Measurements from ENCODE around the gene VRK2. TPM values are rescaled to one million over a fixed set of nuclear protein-coding genes. Genes with fewer than 3 reads are reported as not detected.

Gene VRK2
- total RNA-seq, 1 experiment from 2014 or later = 39.6 TPM

DNA sequence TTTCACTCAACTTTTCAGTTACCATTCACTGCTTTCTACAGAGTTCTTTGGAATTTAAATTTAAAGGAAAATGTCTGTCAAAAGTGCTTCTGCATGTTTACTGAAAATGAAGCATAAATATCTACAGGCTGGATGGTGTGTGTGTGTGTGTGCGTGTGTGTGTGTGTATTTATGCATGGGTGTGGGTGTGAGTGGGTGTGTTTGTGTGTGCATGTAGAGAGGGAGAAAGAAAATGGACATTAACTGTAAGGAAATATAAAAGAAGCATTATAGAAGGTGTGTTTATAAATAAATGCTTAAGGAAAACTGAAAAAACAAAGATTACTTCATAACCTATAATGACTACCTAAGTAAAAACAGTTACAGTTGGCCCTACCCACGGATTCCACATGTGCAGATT is 151.3 kb downstream of the VRK2 start:
- TF ChIP-seq POLR2AphosphoS5 (IDR thresholded peaks at IDR 0.05; ENCODE audit: low read depth, low read length) (no peak), SIN3A (IDR thresholded peaks at IDR 0.05; ENCODE audit: borderline replicate concordance, insufficient read depth, low read depth, low read length) (no peak)
- TF ChIP-seq, protein P1, sequence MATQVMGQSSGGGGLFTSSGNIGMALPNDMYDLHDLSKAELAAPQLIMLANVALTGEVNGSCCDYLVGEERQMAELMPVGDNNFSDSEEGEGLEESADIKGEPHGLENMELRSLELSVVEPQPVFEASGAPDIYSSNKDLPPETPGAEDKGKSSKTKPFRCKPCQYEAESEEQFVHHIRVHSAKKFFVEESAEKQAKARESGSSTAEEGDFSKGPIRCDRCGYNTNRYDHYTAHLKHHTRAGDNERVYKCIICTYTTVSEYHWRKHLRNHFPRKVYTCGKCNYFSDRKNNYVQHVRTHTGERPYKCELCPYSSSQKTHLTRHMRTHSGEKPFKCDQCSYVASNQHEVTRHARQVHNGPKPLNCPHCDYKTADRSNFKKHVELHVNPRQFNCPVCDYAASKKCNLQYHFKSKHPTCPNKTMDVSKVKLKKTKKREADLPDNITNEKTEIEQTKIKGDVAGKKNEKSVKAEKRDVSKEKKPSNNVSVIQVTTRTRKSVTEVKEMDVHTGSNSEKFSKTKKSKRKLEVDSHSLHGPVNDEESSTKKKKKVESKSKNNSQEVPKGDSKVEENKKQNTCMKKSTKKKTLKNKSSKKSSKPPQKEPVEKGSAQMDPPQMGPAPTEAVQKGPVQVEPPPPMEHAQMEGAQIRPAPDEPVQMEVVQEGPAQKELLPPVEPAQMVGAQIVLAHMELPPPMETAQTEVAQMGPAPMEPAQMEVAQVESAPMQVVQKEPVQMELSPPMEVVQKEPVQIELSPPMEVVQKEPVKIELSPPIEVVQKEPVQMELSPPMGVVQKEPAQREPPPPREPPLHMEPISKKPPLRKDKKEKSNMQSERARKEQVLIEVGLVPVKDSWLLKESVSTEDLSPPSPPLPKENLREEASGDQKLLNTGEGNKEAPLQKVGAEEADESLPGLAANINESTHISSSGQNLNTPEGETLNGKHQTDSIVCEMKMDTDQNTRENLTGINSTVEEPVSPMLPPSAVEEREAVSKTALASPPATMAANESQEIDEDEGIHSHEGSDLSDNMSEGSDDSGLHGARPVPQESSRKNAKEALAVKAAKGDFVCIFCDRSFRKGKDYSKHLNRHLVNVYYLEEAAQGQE (IDR thresholded peaks at IDR 0.05; ENCODE audit: insufficient read depth in 1 of 2, low read depth in 2 of 2, low read length in 1 of 2) = no peak
- TF ChIP-seq, protein P2, sequence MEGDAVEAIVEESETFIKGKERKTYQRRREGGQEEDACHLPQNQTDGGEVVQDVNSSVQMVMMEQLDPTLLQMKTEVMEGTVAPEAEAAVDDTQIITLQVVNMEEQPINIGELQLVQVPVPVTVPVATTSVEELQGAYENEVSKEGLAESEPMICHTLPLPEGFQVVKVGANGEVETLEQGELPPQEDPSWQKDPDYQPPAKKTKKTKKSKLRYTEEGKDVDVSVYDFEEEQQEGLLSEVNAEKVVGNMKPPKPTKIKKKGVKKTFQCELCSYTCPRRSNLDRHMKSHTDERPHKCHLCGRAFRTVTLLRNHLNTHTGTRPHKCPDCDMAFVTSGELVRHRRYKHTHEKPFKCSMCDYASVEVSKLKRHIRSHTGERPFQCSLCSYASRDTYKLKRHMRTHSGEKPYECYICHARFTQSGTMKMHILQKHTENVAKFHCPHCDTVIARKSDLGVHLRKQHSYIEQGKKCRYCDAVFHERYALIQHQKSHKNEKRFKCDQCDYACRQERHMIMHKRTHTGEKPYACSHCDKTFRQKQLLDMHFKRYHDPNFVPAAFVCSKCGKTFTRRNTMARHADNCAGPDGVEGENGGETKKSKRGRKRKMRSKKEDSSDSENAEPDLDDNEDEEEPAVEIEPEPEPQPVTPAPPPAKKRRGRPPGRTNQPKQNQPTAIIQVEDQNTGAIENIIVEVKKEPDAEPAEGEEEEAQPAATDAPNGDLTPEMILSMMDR (IDR thresholded peaks at IDR 0.05) = no peak
- in situ Hi-C loops (cut with HindIII; ENCODE audit: low pct_unique_long_range_greater_than_20kb, low sequenced_read_pairs) (no loop called here), intact Hi-C loops (cut with micrococcal nuclease; ENCODE audit: unreplicated experiment) (no loop called here)
- ATAC-seq (no peak), DNase-seq (ENCODE audit: low read depth, low spot score) (no peak)
- ChIA-PET CTCF (no interaction called here), POLR2A (no interaction called here)
- BruUV-seq (replicated peaks) = no TSS peak
- Histone ChIP-seq H3K27me3 (ENCODE audit: control insufficient read depth, insufficient read depth, low read length) (no peaks in the 10 kb centered on the region), H3K9me3 (ENCODE audit: control insufficient read depth, insufficient read depth, low read depth, low read length) (no peaks in the 10 kb centered on the region), H3K4me1 (ENCODE audit: control insufficient read depth, insufficient read depth, low read length) (no peaks in the 10 kb centered on the region; the same call in 1 of the 2 replicates), H3K36me3 (ENCODE audit: control insufficient read depth, insufficient read depth, low read length) (peaks cover 5% of the 10 kb centered on the region; the same call in 1 of the 2 replicates), H3K27ac (ENCODE audit: low read length) (no peak overlapping the region), H3K4me3 (ENCODE audit: low read depth in 2 of 2, low read length in 2 of 2) (no peak overlapping the region)

DNA sequence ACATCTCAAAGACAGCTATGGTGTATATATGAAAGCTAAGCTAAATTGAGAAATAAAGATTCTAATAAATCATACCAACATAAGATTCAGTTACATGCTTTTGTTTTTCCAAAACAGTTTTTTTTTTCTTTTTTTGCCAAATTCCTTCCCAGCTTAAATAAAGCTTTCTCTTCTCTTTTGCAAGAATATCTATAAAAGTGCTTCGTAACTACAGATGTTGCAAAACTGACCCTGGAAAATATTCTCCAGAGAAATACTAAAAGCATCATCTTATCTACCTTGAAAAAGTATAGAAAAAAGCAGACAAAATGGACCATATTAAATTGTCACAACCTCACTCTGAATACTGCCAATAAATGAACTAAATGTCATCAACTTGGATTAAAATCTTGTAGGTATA is 155.8 kb downstream of the VRK2 start:
- ChIA-PET CTCF (no interaction called here), POLR2A (no interaction called here)
- Histone ChIP-seq H3K9me3 (ENCODE audit: control insufficient read depth, insufficient read depth, low read depth, low read length) (no peaks in the 10 kb centered on the region), H3K36me3 (ENCODE audit: control insufficient read depth, insufficient read depth, low read length) (peaks cover 6% of the 10 kb centered on the region; the same call in 1 of the 2 replicates), H3K27me3 (ENCODE audit: control insufficient read depth, insufficient read depth, low read length) (no peaks in the 10 kb centered on the region), H3K4me1 (ENCODE audit: control insufficient read depth, insufficient read depth, low read length) (peaks cover 14% of the 10 kb centered on the region), H3K27ac (ENCODE audit: low read length) (no peak overlapping the region), H3K4me3 (ENCODE audit: low read depth in 2 of 2, low read length in 2 of 2) (no peak overlapping the region)
- no peak for DNase-seq (ENCODE audit: low read depth, low spot score)
- no TSS peak for BruUV-seq (replicated peaks)
- in situ Hi-C loops (cut with HindIII; ENCODE audit: low pct_unique_long_range_greater_than_20kb, low sequenced_read_pairs) (no loop called here), intact Hi-C loops (cut with micrococcal nuclease; ENCODE audit: unreplicated experiment) (no loop called here)
- no peak for ATAC-seq
- no peak for TF ChIP-seq TCF7L2 (IDR thresholded peaks at IDR 0.05; ENCODE audit: low read depth, low read length)
- TF ChIP-seq POLR2AphosphoS5 (IDR thresholded peaks at IDR 0.05; ENCODE audit: low read depth, low read length) = no peak
- no peak for TF ChIP-seq SIN3A (IDR thresholded peaks at IDR 0.05; ENCODE audit: borderline replicate concordance, insufficient read depth, low read depth, low read length)
- TF ChIP-seq, protein P1 (IDR thresholded peaks at IDR 0.05; ENCODE audit: insufficient read depth in 1 of 2, low read depth in 2 of 2, low read length in 1 of 2) = no peak
- TF ChIP-seq, protein P2 (IDR thresholded peaks at IDR 0.05) = no peak
